Activated CD4-positive, alpha-beta T cell treated with anti-CD3 and anti-CD28 coated beads, Interleukin-2, Interleukin-6, amounts not matched to agents 100 ng/mL and 50 ng/mL, durations not matched to agents 16 hours and 8 hours (primary cell): Measurements from ENCODE around the gene LPP.

Experiments used
- DNase-seq: peaks from one replicate; pipeline ENCODE4 v3.0.0-alpha.2; 2020

The LPP gene

GRCh38 chr3:188227442-188227841, 73.5 kb downstream of the LPP start:
- DNase-seq: no peak

GRCh38 chr3:188229177-188229576, 75.2 kb downstream of the LPP start:
- no peak for DNase-seq

GRCh38 chr3:188229726-188230125, 75.8 kb downstream of the LPP start:
- DNase-seq: no peak

- DNase-seq: no peak
Measured at GRCh38 chr3:188230962-188231361, 77.0 kb downstream of the LPP start.

- no peak for DNase-seq
Measured at GRCh38 chr3:188231456-188231855, 77.5 kb downstream of the LPP start.

GRCh38 chr3:188232656-188233055, 78.7 kb downstream of the LPP start:
- DNase-seq: no peak

- DNase-seq: no peak
Measured at GRCh38 chr3:188233320-188233719, 79.4 kb downstream of the LPP start.

- DNase-seq: no peak
Measured at GRCh38 chr3:188234132-188234531, 80.2 kb downstream of the LPP start.

GRCh38 chr3:188236271-188236670, 82.3 kb downstream of the LPP start:
- DNase-seq: no peak

GRCh38 chr3:188239035-188239434, 85.1 kb downstream of the LPP start:
- no peak for DNase-seq

- DNase-seq: no peak
Measured at GRCh38 chr3:188239577-188239976, 85.6 kb downstream of the LPP start.

GRCh38 chr3:188240189-188240981, 86.4 kb downstream of the LPP start:
- DNase-seq: no peak

- no peak for DNase-seq
Measured at GRCh38 chr3:188241072-188241471, 87.1 kb downstream of the LPP start.

- no peak for DNase-seq
Measured at GRCh38 chr3:188241883-188242282, 87.9 kb downstream of the LPP start.

- DNase-seq: no peak
Measured at GRCh38 chr3:188242436-188243123, 88.6 kb downstream of the LPP start.

GRCh38 chr3:188243124-188243795, 89.3 kb downstream of the LPP start:
- no peak for DNase-seq

GRCh38 chr3:188244395-188244861, 90.5 kb downstream of the LPP start:
- DNase-seq: no peak

GRCh38 chr3:188246905-188247304, 92.9 kb downstream of the LPP start:
- no peak for DNase-seq

GRCh38 chr3:188248036-188248561, 94.1 kb downstream of the LPP start:
- no peak for DNase-seq

- no peak for DNase-seq
Measured at GRCh38 chr3:188253123-188253793, 99.3 kb downstream of the LPP start.

GRCh38 chr3:188253800-188254452, 100.0 kb downstream of the LPP start:
- peak; percentile 29 for DNase-seq

- DNase-seq: no peak
Measured at GRCh38 chr3:188254520-188255070, 100.6 kb downstream of the LPP start.
